HL-60 (cell line): ENCODE data around the gene ZNF543.

Experiments used
- DNase-seq, 2 experiments: peaks; one replicate each; pipeline ENCODE4 v3.0.0-alpha.2; 2010 to 2020; ENCODE audit warnings: low read depth in 1 of 2, low spot score in 1 of 2
- H3K27ac ChIP-seq: fragments of 250-450 bp; sonication (Bioruptor Pico); replicated peaks from 2 replicates; pipeline ENCODE4 v1.5.1; 2020; ENCODE audit warnings: mild to moderate bottlenecking, moderate library complexity
- H3K27me3 ChIP-seq: fragments of 250-450 bp; sonication (Bioruptor Pico); 2 replicates; pipeline ENCODE4 v1.5.1; 2021; ENCODE audit warnings: mild to moderate bottlenecking, moderate library complexity; ENCODE audit not compliant: insufficient read depth, poor library complexity, severe bottlenecking
- H3K4me3 ChIP-seq: replicated peaks from 2 replicates; pipeline ENCODE4 v1.5.1; 2011; ENCODE audit warnings: mild to moderate bottlenecking, control low read depth, low read length; ENCODE audit not compliant: insufficient read depth
- GABPA ChIP-seq: IDR thresholded peaks from 2 replicates; pipeline ENCODE4 v1.6.1; 2012; ENCODE audit warnings: low read depth
- POLR2AphosphoS5 ChIP-seq: IDR thresholded peaks from 2 replicates; pipeline ENCODE4 v1.6.1; 2012; ENCODE audit warnings: low read depth
- SPI1 ChIP-seq: IDR thresholded peaks from 2 replicates; pipeline ENCODE4 v1.6.1; 2012; ENCODE audit warnings: low read depth, mild to moderate bottlenecking, borderline replicate concordance
- long read RNA-seq: library from polyadenylated mRNA; unstranded; transcript quantifications from one replicate; pipeline ENCODE4 v2.0.0, GENCODE V29; 2020
- TF ChIP-seq, protein P1 (sequence below): IDR thresholded peaks from 2 replicates; pipeline ENCODE4 v1.6.1; 2012; ENCODE audit warnings: low read depth; ENCODE audit not compliant: insufficient replicate concordance
- TF ChIP-seq, protein P2 (sequence below): IDR thresholded peaks from one replicate; pipeline ENCODE4 v1.5.1; 2011; ENCODE audit warnings: low read length, control low read depth, inconsistent platforms; ENCODE audit not compliant: insufficient read depth

Gene ZNF543
- long read RNA-seq, transcript ZNF543-201 (4 exons, 3,659 nt): major isoform, 10 of 13 reads
- long read RNA-seq, partial matches to known transcripts: 1 of 13 reads
- long read RNA-seq, other reads (novel, unspliced or antisense): 2 of 13 reads

DNA sequence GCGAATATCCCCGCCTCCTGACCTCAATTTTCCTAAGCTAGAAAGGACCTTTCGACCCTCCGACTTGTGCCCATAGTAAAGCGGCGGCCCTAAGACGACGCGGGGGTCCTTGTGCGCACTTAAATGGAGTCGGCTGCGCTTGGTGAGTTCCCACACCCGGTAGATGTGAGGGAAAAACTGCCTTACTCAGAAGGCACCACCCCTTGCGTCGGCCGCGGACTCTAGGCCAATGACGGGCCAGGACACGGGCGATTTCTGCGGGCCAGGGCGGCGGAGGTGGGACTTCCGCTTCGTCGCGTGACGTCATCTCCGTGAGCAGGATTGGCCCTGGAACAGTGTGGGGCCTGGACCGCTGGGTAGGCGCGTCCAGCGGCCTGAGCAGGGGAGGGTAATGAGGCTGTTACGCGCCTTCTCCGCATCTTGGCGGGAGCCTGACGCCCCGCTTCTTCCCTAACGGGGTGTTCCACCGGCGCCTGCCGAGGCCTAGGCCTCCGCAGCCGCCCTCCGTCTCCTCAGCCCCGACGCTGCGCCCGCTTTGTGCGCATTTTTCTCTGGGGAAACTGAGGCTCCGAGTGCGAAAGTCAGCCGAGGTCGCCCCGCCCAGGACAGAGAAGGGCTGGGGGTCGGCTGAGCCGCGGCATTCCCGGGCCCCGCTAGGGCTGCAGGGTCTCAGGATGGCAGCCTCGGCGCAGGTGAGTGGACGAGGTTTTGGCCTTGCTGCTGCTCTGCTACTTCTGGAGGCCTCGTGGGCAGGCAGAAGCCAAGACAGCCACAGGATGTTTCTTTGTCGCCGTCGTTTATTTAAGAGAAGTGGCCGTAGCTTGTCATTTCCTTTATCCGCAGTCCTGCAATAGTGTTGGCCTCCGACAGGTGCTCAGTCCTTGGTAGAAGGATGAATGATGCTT lies at the start of gene ZNF543:
TSS of gene ZNF543 (plus strand) at position 293 of the 905 bp plus-strand sequence. CDS start at position 675, 382 bp downstream.
- H3K4me3 ChIP-seq: peak within 1 kb of the TSS; percentile 89
- DNase-seq: peak; percentile 92 to 97
- no peaks in the 10 kb centered on the region for H3K27me3 ChIP-seq
- TF ChIP-seq SPI1 (peak; percentile 52; the same call in 1 of the 2 replicates), POLR2AphosphoS5 (peak; percentile 89), GABPA (peak; percentile 88)
- TF ChIP-seq, protein P1, sequence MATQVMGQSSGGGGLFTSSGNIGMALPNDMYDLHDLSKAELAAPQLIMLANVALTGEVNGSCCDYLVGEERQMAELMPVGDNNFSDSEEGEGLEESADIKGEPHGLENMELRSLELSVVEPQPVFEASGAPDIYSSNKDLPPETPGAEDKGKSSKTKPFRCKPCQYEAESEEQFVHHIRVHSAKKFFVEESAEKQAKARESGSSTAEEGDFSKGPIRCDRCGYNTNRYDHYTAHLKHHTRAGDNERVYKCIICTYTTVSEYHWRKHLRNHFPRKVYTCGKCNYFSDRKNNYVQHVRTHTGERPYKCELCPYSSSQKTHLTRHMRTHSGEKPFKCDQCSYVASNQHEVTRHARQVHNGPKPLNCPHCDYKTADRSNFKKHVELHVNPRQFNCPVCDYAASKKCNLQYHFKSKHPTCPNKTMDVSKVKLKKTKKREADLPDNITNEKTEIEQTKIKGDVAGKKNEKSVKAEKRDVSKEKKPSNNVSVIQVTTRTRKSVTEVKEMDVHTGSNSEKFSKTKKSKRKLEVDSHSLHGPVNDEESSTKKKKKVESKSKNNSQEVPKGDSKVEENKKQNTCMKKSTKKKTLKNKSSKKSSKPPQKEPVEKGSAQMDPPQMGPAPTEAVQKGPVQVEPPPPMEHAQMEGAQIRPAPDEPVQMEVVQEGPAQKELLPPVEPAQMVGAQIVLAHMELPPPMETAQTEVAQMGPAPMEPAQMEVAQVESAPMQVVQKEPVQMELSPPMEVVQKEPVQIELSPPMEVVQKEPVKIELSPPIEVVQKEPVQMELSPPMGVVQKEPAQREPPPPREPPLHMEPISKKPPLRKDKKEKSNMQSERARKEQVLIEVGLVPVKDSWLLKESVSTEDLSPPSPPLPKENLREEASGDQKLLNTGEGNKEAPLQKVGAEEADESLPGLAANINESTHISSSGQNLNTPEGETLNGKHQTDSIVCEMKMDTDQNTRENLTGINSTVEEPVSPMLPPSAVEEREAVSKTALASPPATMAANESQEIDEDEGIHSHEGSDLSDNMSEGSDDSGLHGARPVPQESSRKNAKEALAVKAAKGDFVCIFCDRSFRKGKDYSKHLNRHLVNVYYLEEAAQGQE: peak; percentile 20
- TF ChIP-seq, protein P2, sequence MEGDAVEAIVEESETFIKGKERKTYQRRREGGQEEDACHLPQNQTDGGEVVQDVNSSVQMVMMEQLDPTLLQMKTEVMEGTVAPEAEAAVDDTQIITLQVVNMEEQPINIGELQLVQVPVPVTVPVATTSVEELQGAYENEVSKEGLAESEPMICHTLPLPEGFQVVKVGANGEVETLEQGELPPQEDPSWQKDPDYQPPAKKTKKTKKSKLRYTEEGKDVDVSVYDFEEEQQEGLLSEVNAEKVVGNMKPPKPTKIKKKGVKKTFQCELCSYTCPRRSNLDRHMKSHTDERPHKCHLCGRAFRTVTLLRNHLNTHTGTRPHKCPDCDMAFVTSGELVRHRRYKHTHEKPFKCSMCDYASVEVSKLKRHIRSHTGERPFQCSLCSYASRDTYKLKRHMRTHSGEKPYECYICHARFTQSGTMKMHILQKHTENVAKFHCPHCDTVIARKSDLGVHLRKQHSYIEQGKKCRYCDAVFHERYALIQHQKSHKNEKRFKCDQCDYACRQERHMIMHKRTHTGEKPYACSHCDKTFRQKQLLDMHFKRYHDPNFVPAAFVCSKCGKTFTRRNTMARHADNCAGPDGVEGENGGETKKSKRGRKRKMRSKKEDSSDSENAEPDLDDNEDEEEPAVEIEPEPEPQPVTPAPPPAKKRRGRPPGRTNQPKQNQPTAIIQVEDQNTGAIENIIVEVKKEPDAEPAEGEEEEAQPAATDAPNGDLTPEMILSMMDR: no peak
- H3K27ac ChIP-seq: peak within 1 kb of the TSS; percentile 92

- DNase-seq: no peak
- TF ChIP-seq, protein P1: no peak
- TF ChIP-seq SPI1 (no peak), POLR2AphosphoS5 (no peak), GABPA (no peak)
- TF ChIP-seq, protein P2: no peak
- no peaks in the 10 kb centered on the region for H3K27me3 ChIP-seq
Observed at GRCh38 chr19:57271280-57271679, 49.0 kb upstream of the ZNF543 start.

GRCh38 chr19:57273014-57273413 lies 47.3 kb upstream of the ZNF543 start:
- no peak overlapping the region for H3K4me3 ChIP-seq
- no peak overlapping the region for H3K27ac ChIP-seq
- TF ChIP-seq, protein P1: no peak
- no peak for TF ChIP-seq POLR2AphosphoS5
- no peak for TF ChIP-seq SPI1
- TF ChIP-seq, protein P2: no peak
- no peak for TF ChIP-seq GABPA
- DNase-seq: no peak
- H3K27me3 ChIP-seq: no peaks in the 10 kb centered on the region

More at GRCh38 chr19:57271280-57271679, 49.0 kb upstream of the ZNF543 start:
- Histone ChIP-seq H3K4me3 (no peak overlapping the region), H3K27ac (no peak overlapping the region)
